DMS 273 treated with DMSO at 0.1 percent for 48 hours (cell line): ENCODE results near the gene VWF.

ENCODE experiments used
- DNase-seq: peaks from one replicate; lab custom pipeline; 2025; lab: John Stamatoyannopoulos, UW

The VWF gene

DNA sequence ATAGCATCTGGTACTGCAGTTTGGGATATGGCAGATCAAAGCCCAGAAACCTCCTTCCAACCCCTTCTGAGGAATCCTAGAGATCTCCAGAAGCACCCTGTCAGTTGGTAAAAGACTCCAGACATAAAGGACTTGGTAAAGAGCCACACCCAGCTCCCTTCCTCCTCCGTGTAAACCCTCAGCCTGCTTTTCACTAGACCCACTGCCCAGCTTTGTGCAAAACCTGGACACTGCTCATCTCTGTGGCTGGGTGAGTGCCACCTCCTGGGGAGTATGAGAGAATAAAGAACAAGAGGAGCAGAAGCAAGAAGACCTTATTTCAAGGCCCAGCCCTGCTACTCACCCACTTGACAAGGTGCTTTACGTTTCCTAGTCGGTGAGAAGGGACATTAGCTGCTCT lies 212.5 kb downstream of the VWF start:
- DNase-seq, result no peak

DNA sequence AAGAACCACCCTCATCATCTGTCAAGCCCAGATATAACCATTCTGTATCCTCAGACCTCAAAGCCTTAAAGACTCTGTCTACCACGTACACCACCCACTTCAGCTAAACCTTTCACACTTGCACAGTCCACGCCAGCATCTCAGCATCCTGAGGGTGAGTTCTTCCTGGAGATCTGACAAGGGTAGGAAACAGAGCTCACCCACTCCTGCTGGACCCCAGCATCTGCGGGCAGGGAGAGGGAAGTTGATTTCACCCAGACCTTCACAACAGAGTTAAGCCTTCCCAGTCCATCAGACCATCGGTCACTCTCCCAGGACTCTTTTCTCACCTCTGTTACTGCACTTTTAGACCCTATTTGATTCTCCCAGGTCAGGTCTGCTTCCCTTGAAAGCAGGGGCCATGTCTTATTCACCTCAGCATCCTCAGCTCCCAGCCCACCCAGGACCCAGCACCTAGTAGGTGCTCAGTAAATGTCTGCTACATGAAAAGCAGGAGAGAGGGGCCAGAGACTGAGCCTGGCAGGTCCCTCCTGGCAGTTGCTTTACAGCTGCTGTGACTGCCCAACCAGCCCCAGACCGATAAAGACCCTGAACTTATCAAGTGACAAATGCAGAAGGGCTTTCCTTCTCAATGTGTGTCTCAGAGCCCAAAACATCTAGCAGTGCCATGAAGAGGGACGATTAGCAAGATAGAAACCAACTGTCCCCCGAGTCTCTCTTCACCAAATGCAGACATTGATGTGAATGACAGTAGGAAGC lies 213.5 kb downstream of the VWF start:
- no peak for DNase-seq

DNA sequence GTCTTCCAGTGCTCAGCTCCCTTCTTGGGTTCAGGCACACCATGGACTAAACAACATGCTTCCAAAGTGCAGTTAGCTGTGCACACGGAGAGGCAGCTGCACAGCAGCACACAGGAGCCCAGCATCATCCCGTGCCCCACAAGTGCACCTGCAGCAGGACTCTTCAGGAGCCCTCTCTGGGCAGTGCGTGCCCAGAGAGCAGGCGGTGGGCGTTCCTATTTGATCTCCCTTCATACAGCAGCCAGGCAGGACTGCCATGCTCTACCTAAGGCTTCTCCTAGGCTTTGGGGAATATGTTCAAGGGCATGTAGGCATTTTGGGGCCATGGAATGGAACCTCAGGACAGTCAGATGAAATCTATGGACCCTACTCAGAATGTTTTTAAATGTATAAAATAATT lies 214.9 kb downstream of the VWF start:
- no peak for DNase-seq

GRCh38 chr12:5908251-5908650 lies 216.2 kb downstream of the VWF start:
- no peak for DNase-seq

- no peak for DNase-seq
These were observed 216.7 kb downstream of the VWF start for GRCh38 chr12:5907807-5908206.

- DNase-seq, result no peak
These were observed 218.7 kb downstream of the VWF start for GRCh38 chr12:5905757-5906156.

- no peak for DNase-seq
These were observed 219.5 kb downstream of the VWF start for GRCh38 chr12:5904969-5905368.

DNA sequence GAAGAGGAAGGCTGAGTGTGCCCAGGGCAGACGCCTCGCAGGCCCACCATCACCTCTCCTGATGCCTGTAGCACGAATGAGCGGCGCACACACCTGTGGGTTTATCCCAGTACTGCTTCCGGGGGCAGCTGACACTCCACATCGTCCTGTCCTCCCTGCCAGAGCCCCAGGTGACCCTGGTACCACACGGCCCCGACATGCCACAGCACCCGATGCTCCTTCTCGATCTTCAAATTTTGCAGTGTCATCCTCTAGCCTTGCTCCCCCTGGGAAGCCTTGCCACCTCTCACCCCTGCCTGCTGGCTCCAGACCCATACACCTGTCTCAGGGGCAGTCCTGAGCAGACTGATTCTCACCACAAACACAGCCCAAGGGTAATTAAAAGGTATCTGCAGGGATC lies 220.0 kb downstream of the VWF start:
- no peak for DNase-seq

DNA sequence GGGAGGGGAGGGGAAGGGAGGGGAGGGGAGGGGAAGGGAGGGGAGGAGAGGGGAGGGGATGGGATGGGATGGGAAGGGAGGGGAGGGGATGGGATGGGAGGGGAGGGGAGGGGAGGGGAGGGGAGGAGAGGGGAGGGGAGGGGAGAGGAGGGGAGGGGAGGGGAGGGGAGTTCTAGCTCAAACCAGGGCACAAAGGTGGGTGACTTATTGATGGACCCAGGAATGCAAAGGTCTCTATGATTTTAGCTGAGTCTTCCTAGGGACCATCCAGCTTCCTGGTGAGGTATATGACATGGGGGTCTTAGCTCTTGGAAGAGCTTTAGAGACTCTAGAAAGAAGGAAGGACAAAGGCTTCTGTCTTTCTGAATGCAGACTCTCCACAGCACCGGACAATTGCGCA lies 221.7 kb downstream of the VWF start:
- no peak for DNase-seq

GRCh38 chr12:5901416-5901815 lies 223.1 kb downstream of the VWF start:
- no peak for DNase-seq

DNA sequence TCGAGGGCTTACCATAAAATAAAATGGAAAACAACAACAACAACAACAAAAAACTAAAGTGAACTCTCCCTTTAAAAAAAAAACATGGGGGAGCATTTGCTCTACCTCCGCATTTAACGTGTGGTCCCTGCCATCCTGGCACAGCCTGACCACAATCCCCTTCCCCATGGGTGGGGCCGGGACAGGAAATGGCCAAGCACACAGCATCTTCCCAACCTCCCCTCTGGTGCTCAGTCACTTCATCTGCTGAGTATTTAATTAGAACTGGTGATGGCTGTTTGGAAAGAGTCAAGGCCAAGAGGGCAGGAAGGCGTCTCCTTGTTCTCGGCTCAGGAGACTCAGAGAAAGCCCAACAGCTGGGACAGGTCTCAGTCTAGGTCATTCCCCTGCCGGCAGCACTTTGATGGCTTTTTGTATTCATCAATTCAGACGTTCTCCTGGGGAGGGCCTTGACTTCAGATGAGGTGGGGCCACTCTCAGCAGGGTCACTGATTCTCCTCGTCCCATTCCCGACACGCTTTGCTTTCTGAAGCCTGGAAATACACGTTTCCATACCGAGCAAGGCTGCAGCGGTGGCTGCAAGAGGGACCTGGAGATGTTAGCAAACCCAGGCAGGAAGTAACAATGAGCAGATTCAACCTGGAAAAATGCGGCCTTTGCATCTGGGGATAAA lies 223.8 kb downstream of the VWF start:
- DNase-seq, result no peak

- no peak for DNase-seq
These were observed 224.4 kb downstream of the VWF start for GRCh38 chr12:5900076-5900475.

- no peak for DNase-seq
These were observed 224.8 kb downstream of the VWF start for GRCh38 chr12:5899675-5900074.

DNA sequence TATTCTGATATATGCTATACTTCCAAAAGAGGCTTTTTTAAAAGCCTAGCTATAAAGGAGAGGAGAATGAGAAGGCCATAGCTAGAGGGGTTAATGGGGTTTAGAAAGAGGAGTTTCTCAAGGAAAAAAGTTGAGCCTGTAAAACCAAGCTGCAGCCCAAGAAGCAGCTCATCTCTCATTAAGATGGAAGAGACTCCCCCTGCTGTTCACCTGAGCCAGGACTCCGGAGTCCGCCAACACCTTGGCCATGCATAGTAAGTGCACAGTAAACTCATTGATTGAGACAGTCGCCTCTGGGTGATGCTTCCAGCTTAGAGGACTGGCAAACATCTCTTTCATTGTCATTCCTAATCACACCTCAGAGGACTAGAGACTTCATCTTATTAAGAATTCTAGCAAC lies 225.6 kb downstream of the VWF start:
- no peak for DNase-seq
